ENCODE results near the gene SLC39A11. TPM values are rescaled to one million over a fixed set of nuclear protein-coding genes. Genes with fewer than 3 reads are reported as not detected.
A peak's percentile ranks its signal among the peaks of the same experiment; 100 is the strongest.

SLC39A11 gene
- total and polyA plus RNA-seq, 2 of the 13 experiments (the other 11 are each of a cell fraction or from before 2014, with no cell fraction given) = 17.2 to 31.5 TPM

DNA sequence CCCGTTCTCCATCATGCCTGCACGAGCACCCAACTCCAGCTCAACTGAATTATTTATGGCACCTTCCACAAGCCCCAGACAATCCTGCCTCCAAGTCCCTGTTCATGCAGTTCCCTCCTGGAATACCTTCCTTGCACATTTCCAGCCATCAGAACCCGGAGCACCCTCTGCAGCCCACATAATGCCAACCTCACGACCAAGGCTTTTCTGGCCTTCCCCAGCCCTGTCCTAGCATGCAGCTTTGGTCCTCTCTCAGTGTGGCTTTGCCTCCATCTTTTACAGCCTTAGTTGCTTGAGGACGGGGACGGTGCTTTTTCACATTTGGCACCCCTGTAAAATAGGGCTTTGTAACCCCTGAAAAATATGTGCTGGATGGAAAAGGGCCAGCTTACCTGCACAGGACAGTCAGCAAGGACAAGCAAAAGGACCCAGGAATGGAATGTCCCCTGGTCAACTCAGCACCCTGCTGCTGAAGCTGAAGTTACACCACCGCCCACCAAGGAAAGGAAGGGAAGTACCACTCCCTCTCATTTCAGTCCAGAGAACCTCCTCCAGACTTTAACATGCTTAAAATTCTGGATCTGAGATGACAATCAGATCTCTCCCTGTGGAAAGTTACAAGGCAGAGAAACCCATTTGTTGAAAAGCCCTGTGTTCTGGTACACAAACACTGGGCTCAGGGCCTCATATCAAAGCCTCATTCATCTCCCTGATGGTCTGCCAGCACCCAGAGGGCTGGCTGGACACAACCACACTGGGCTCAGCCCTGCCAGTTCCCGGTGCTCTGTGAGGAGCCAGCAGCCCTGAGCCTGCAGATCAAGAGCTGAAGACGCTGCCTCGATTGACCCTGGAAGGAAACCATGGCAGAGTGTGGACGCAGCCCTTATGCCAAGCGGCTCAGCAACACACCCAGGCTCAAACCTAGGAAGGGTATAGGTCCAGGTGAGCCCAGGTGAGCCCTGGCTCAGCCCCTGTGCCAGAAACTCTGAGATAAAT is 2.9 kb downstream of the SLC39A11 start (continued):
- TF ChIP-seq ZNF614 (CRISPR knock-in tag; IDR thresholded peaks at IDR 0.05; ENCODE audit: borderline replicate concordance) (no peak), SKI (IDR thresholded peaks at IDR 0.05; ENCODE audit: partially characterized antibody) (no peak), RARG (CRISPR knock-in tag; IDR thresholded peaks at IDR 0.05; ENCODE audit: low read depth) (no peak), ETV5 (CRISPR knock-in tag; IDR thresholded peaks at IDR 0.05; ENCODE audit: borderline replicate concordance) (no peak), CREM (IDR thresholded peaks at IDR 0.05) (no peak), CREM (CRISPR knock-in tag; IDR thresholded peaks at IDR 0.05) (no peak), ZNF768 (CRISPR knock-in tag; IDR thresholded peaks at IDR 0.05) (peak; percentile 72; the same call in 1 of the 2 replicates), MXI1 (IDR thresholded peaks at IDR 0.05; ENCODE audit: borderline replicate concordance, low read depth, low read length) (no peak), ZNF274 (CRISPR knock-in tag; IDR thresholded peaks at IDR 0.05) (peak; percentile 61; the same call in 1 of the 2 replicates)
- TF ChIP-seq, protein P1, sequence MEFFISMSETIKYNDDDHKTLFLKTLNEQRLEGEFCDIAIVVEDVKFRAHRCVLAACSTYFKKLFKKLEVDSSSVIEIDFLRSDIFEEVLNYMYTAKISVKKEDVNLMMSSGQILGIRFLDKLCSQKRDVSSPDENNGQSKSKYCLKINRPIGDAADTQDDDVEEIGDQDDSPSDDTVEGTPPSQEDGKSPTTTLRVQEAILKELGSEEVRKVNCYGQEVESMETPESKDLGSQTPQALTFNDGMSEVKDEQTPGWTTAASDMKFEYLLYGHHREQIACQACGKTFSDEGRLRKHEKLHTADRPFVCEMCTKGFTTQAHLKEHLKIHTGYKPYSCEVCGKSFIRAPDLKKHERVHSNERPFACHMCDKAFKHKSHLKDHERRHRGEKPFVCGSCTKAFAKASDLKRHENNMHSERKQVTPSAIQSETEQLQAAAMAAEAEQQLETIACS (CRISPR knock-in tag; IDR thresholded peaks at IDR 0.05) = no peak
- TF ChIP-seq, protein P2, sequence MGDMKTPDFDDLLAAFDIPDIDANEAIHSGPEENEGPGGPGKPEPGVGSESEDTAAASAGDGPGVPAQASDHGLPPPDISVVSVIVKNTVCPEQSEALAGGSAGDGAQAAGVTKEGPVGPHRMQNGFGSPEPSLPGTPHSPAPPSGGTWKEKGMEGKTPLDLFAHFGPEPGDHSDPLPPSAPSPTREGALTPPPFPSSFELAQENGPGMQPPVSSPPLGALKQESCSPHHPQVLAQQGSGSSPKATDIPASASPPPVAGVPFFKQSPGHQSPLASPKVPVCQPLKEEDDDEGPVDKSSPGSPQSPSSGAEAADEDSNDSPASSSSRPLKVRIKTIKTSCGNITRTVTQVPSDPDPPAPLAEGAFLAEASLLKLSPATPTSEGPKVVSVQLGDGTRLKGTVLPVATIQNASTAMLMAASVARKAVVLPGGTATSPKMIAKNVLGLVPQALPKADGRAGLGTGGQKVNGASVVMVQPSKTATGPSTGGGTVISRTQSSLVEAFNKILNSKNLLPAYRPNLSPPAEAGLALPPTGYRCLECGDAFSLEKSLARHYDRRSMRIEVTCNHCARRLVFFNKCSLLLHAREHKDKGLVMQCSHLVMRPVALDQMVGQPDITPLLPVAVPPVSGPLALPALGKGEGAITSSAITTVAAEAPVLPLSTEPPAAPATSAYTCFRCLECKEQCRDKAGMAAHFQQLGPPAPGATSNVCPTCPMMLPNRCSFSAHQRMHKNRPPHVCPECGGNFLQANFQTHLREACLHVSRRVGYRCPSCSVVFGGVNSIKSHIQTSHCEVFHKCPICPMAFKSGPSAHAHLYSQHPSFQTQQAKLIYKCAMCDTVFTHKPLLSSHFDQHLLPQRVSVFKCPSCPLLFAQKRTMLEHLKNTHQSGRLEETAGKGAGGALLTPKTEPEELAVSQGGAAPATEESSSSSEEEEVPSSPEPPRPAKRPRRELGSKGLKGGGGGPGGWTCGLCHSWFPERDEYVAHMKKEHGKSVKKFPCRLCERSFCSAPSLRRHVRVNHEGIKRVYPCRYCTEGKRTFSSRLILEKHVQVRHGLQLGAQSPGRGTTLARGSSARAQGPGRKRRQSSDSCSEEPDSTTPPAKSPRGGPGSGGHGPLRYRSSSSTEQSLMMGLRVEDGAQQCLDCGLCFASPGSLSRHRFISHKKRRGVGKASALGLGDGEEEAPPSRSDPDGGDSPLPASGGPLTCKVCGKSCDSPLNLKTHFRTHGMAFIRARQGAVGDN (CRISPR knock-in tag; IDR thresholded peaks at IDR 0.05) = peak; percentile 69
- TF ChIP-seq, protein P3, sequence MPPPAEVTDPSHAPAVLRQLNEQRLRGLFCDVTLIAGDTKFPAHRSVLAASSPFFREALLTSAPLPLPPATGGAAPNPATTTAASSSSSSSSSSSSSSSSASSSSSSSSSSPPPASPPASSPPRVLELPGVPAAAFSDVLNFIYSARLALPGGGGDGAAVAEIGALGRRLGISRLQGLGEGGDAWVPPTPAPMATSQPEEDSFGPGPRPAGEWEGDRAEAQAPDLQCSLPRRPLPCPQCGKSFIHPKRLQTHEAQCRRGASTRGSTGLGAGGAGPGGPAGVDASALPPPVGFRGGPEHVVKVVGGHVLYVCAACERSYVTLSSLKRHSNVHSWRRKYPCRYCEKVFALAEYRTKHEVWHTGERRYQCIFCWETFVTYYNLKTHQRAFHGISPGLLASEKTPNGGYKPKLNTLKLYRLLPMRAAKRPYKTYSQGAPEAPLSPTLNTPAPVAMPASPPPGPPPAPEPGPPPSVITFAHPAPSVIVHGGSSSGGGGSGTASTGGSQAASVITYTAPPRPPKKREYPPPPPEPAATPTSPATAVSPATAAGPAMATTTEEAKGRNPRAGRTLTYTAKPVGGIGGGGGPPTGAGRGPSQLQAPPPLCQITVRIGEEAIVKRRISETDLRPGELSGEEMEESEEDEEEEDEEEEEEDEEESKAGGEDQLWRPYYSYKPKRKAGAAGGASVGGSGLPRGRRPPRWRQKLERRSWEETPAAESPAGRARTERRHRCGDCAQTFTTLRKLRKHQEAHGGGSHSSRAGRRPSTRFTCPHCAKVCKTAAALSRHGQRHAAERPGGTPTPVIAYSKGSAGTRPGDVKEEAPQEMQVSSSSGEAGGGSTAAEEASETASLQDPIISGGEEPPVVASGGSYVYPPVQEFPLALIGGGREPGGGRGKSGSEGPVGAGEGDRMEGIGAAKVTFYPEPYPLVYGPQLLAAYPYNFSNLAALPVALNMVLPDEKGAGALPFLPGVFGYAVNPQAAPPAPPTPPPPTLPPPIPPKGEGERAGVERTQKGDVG (CRISPR knock-in tag; IDR thresholded peaks at IDR 0.05; ENCODE audit: borderline replicate concordance) = no peak
- TF ChIP-seq, protein P4, sequence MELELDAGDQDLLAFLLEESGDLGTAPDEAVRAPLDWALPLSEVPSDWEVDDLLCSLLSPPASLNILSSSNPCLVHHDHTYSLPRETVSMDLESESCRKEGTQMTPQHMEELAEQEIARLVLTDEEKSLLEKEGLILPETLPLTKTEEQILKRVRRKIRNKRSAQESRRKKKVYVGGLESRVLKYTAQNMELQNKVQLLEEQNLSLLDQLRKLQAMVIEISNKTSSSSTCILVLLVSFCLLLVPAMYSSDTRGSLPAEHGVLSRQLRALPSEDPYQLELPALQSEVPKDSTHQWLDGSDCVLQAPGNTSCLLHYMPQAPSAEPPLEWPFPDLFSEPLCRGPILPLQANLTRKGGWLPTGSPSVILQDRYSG (CRISPR knock-in tag; IDR thresholded peaks at IDR 0.05) = no peak
- TF ChIP-seq, protein P5, sequence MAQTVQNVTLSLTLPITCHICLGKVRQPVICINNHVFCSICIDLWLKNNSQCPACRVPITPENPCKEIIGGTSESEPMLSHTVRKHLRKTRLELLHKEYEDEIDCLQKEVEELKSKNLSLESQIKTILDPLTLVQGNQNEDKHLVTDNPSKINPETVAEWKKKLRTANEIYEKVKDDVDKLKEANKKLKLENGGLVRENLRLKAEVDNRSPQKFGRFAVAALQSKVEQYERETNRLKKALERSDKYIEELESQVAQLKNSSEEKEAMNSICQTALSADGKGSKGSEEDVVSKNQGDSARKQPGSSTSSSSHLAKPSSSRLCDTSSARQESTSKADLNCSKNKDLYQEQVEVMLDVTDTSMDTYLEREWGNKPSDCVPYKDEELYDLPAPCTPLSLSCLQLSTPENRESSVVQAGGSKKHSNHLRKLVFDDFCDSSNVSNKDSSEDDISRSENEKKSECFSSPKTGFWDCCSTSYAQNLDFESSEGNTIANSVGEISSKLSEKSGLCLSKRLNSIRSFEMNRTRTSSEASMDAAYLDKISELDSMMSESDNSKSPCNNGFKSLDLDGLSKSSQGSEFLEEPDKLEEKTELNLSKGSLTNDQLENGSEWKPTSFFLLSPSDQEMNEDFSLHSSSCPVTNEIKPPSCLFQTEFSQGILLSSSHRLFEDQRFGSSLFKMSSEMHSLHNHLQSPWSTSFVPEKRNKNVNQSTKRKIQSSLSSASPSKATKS (CRISPR knock-in tag; IDR thresholded peaks at IDR 0.05) = no peak

All from HepG2 (cell line).